Measurements from ENCODE around the gene HOXA6. TPM values are rescaled to one million over a fixed set of nuclear protein-coding genes. Genes with fewer than 3 reads are reported as not detected.

HOXA6 gene
- total RNA-seq, 1 experiment from 2014 or later = not detected

DNA sequence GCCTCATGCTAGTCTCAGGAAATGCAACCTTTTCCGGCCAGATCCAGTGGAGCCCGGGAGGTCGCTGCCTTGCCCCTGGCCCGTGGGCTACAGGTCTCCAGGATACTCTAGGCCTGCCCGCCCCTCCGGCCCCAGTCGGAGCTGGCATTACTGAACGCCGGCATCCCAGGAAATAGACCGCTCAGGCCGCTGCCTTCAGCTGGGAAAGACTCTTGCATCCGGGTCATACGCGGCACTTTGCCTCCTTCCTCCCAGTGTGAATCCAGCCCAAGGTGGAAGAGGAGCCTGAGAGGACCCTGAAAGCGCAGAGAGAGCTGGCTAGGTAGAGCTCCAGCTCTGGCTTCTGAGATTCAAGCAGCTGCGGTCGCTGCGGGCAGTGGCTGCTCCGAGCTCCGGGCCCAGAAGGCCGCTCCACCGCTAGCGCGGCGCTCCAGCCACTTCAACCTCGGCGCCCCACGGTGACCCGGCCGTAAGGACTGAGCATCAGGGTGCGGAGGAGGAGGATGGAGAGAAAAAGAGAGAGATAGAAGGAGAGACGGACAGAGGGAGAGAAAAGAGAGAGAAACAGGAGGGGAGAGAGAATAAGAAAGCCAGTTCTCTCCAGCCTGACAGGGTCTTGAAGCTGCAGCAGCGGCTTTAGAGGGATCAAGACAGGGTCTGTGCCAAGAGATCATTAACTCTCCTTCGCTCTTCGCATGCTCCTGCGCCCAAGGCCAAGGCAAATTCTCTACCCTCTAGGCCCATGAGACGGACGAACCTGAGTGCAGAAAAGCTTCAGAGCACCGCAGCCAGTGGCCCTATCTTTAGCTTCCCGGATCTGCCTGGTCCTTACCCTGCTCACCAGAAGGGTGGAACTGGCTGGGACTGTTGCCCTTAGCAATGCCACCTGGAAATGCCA lies 28.3 kb upstream of the HOXA6 start:
- Mint-ChIP-seq H3K27me3 (ENCODE audit: low read depth) (peaks cover 99% of the 10 kb centered on the region), H3K9me3 (no peaks in the 10 kb centered on the region), H3K27ac (no peak overlapping the region), H3K4me3 (no peak overlapping the region), H3K4me1 (peaks cover 27% of the 10 kb centered on the region), H3K36me3 (no peaks in the 10 kb centered on the region)
- TF ChIP-seq SMAD4 (CRISPR knock-in tag; IDR thresholded peaks at IDR 0.05) (no peak), ZNF232 (CRISPR knock-in tag; IDR thresholded peaks at IDR 0.05) (no peak), IRF2 (CRISPR knock-in tag; IDR thresholded peaks at IDR 0.05; ENCODE audit: borderline replicate concordance, low read depth) (no peak)
- TF ChIP-seq, protein P1, sequence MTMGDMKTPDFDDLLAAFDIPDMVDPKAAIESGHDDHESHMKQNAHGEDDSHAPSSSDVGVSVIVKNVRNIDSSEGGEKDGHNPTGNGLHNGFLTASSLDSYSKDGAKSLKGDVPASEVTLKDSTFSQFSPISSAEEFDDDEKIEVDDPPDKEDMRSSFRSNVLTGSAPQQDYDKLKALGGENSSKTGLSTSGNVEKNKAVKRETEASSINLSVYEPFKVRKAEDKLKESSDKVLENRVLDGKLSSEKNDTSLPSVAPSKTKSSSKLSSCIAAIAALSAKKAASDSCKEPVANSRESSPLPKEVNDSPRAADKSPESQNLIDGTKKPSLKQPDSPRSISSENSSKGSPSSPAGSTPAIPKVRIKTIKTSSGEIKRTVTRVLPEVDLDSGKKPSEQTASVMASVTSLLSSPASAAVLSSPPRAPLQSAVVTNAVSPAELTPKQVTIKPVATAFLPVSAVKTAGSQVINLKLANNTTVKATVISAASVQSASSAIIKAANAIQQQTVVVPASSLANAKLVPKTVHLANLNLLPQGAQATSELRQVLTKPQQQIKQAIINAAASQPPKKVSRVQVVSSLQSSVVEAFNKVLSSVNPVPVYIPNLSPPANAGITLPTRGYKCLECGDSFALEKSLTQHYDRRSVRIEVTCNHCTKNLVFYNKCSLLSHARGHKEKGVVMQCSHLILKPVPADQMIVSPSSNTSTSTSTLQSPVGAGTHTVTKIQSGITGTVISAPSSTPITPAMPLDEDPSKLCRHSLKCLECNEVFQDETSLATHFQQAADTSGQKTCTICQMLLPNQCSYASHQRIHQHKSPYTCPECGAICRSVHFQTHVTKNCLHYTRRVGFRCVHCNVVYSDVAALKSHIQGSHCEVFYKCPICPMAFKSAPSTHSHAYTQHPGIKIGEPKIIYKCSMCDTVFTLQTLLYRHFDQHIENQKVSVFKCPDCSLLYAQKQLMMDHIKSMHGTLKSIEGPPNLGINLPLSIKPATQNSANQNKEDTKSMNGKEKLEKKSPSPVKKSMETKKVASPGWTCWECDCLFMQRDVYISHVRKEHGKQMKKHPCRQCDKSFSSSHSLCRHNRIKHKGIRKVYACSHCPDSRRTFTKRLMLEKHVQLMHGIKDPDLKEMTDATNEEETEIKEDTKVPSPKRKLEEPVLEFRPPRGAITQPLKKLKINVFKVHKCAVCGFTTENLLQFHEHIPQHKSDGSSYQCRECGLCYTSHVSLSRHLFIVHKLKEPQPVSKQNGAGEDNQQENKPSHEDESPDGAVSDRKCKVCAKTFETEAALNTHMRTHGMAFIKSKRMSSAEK (CRISPR knock-in tag; IDR thresholded peaks at IDR 0.05; ENCODE audit: borderline replicate concordance) = no peak
- POLR2A ChIA-PET = interaction anchor here (0.8 kb wide), 1 partner anchor 29 kb away, joined by 3 read pairs; no protein-coding TSS in a partner anchor
- DNase-seq (ENCODE audit: low spot score) (no peak), ATAC-seq (peak; percentile 2; the same call in 1 of the 2 replicates)
- CTCF ChIA-PET = interaction anchor here (0.6 to 2.3 kb wide), 7 partner anchors 9 to 78 kb away, joined by 3 to 6 read pairs (median 4); partner anchors contain the start of genes HOXA11 and HOXA9

DNA sequence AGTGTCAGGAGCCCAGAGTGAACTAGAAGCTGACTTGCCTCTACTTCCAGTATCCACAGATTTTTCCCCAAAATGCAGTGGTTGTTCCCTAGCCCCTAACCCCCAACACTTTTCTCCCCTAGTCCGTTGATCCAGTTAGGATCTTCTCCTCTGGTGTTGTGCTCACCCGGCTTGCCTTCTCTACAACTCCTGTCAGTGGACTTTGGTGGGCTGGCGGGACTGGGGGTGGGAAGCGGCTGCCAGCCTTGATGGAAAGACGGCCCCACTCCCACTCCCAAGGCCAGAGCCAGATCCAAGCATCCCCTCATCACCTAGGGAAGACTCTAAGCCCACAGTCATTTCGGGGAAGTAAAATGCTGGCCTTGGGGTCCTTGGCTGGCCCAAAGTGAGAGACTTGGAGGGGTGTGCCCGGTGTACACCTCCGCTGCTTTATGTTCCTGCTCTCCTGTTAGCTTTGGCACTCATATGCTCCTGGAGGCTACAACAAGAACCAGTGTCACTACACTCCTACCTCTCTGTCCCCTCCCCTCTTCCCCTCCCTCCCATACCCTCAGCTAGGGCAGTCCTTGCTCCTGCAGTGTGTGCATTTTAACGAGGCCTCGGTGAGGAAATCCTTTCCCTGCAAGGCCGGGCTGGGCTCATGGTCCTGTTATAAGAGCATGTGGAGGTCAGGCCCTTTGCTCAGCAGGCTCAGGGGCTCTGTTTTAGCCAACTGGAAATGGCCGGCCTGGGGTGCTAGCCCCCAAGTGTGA lies 27.5 kb upstream of the HOXA6 start:
- ChIA-PET POLR2A (no interaction called here), CTCF (interaction anchor here (0.9 to 2.3 kb wide), 6 partner anchors 9 to 77 kb away, joined by 3 to 6 read pairs (median 4); partner anchors contain the start of genes HOXA11 and HOXA9)
- peaks cover 99% of the 10 kb centered on the region for H3K27me3 Mint-ChIP-seq (ENCODE audit: low read depth)
- DNase-seq (ENCODE audit: low spot score) = no peak
- no peak overlapping the region for H3K27ac Mint-ChIP-seq
- TF ChIP-seq NR2C2 (CRISPR knock-in tag; IDR thresholded peaks at IDR 0.05) (no peak), ELF4 (CRISPR knock-in tag; IDR thresholded peaks at IDR 0.05; ENCODE audit: low read depth) (no peak), ZNF219 (CRISPR knock-in tag; IDR thresholded peaks at IDR 0.05; ENCODE audit: borderline replicate concordance) (no peak), MXD4 (CRISPR knock-in tag; IDR thresholded peaks at IDR 0.05; ENCODE audit: borderline replicate concordance) (no peak), ZNF416 (CRISPR knock-in tag; IDR thresholded peaks at IDR 0.05) (no peak), ZNF138 (CRISPR knock-in tag; conservative IDR thresholded peaks at IDR 0.05) (no peak), SOX15 (CRISPR knock-in tag; IDR thresholded peaks at IDR 0.05) (no peak), JAZF1 (CRISPR knock-in tag; IDR thresholded peaks at IDR 0.05) (no peak), NFE2L1 (CRISPR knock-in tag; IDR thresholded peaks at IDR 0.05) (no peak), RORB (CRISPR knock-in tag; IDR thresholded peaks at IDR 0.05) (no peak), ESRRA (CRISPR knock-in tag; IDR thresholded peaks at IDR 0.05; ENCODE audit: borderline replicate concordance) (no peak), HMGA2 (CRISPR knock-in tag; IDR thresholded peaks at IDR 0.05) (no peak)
- TF ChIP-seq, protein P2, sequence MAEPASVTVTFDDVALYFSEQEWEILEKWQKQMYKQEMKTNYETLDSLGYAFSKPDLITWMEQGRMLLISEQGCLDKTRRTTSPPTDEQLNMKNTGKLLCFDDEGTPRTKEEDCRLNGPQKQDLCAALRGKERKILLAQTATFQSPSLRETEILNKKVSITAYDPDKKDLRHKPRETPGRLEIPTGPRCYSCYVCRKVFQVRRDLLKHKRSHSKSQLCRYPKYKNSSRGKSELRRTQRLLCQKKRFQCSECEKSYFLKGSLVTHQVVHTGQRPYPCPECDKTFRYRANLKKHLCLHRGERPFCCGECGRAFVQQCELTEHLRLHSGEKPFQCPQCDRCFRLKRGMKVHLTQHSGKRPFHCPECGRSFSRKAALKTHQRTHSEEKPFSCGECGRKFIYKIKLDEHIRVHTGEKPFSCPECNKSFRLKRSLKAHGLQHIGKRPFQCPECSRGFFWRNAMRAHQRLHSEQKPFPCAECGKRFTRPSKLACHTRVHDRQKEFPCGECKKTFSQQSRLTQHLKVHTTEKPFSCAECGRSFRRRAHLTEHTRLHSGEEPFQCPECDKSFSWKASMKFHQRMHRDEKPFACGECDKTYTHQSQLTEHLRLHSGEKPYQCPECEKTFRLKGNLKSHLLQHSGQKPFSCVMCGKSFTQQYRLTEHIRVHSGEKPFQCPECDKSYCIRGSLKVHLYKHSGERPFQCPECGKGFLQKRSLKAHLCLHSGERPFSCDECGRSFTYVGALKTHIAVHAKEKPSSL (CRISPR knock-in tag; conservative IDR thresholded peaks at IDR 0.05) = no peak
- TF ChIP-seq, protein P3, sequence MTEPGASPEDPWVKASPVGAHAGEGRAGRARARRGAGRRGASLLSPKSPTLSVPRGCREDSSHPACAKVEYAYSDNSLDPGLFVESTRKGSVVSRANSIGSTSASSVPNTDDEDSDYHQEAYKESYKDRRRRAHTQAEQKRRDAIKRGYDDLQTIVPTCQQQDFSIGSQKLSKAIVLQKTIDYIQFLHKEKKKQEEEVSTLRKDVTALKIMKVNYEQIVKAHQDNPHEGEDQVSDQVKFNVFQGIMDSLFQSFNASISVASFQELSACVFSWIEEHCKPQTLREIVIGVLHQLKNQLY (CRISPR knock-in tag; IDR thresholded peaks at IDR 0.05) = no peak
- 0 out of 2 replicates have a peak, but pooled peaks cover 2% of the 10 kb centered on the region for H3K36me3 Mint-ChIP-seq
- peaks cover 27% of the 10 kb centered on the region for H3K4me1 Mint-ChIP-seq
- peak overlapping the region; percentile 50; the same call in 1 of the 2 replicates for H3K4me3 Mint-ChIP-seq
- ATAC-seq = peak; percentile 10; the same call in 1 of the 2 replicates
- H3K9me3 Mint-ChIP-seq = no peaks in the 10 kb centered on the region
